Panc1 (cell line): Measurements from ENCODE around the gene AP3S2. TPM values are rescaled to one million over a fixed set of nuclear protein-coding genes. Genes with fewer than 3 reads are reported as not detected.

ENCODE experiments used
- ATAC-seq: fragments of 200-7000 bp; cut with Tn5 transposase; 2 replicates; pipeline ENCODE4 v1.9.1; 2020; ENCODE audit warnings: mild to moderate bottlenecking, moderate library complexity
- BruUV-seq: library from RNA; stranded (reverse); fragments of 400-500 nt; replicated peaks from 2 replicates; lab custom pipeline; 2021; lab: Mats Ljungman, UMichigan
- CTCF ChIA-PET: fragments of 300-600 bp; sonication (Branson Sonifier 250); formaldehyde crosslinking; loops from one replicate; lab custom pipeline; 2022; ENCODE audit warnings: antibody characterized with exemption; lab: Charles Lee
- POLR2A ChIA-PET: fragments of 300-600 bp; sonication (Branson Sonifier 250); formaldehyde crosslinking; loops from one replicate; lab custom pipeline; 2022; ENCODE audit warnings: antibody characterized with exemption; lab: Charles Lee
- DNase-seq: peaks from one replicate; pipeline ENCODE4 v3.0.0-alpha.2; 2010; ENCODE audit warnings: low read depth, low spot score
- H3K27ac ChIP-seq: 2 replicates; pipeline ENCODE4 v1.5.1; 2011; ENCODE audit warnings: mild to moderate bottlenecking, low read length, inconsistent platforms
- H3K27me3 ChIP-seq: fragments of 200-500 bp; sonication (Bioruptor generic); 2 replicates; pipeline ENCODE4 v1.6.0; 2014; ENCODE audit warnings: low read length, inconsistent platforms; ENCODE audit not compliant: control insufficient read depth, insufficient read depth
- H3K36me3 ChIP-seq: fragments of 200-500 bp; sonication (Bioruptor generic); 2 replicates; pipeline ENCODE4 v1.5.1; 2014; ENCODE audit warnings: inconsistent platforms, mild to moderate bottlenecking, low read length, moderate library complexity; ENCODE audit not compliant: control insufficient read depth, insufficient read depth
- H3K4me1 ChIP-seq: 2 replicates; pipeline ENCODE4 v1.5.1; 2011; ENCODE audit warnings: inconsistent platforms, mild to moderate bottlenecking, low read length, moderate library complexity; ENCODE audit not compliant: control insufficient read depth, insufficient read depth
- H3K4me3 ChIP-seq, 2 experiments: 2 replicates each; pipeline ENCODE4 v1.5.1; 2011 to 2012; ENCODE audit warnings: low read depth in 2 of 2, low read length in 2 of 2, mild to moderate bottlenecking in 2 of 2, inconsistent platforms in 1 of 2, moderate library complexity in 1 of 2
- H3K9me3 ChIP-seq: fragments of 200-500 bp; sonication (Bioruptor generic); 2 replicates; pipeline ENCODE4 v1.5.1; 2014; ENCODE audit warnings: low read depth, mild to moderate bottlenecking, inconsistent platforms, low read length, moderate library complexity; ENCODE audit not compliant: control insufficient read depth, insufficient read depth
- POLR2AphosphoS5 ChIP-seq: IDR thresholded peaks from 2 replicates; pipeline ENCODE4 v1.6.1; 2012; ENCODE audit warnings: mild to moderate bottlenecking, low read depth, low read length, moderate library complexity
- SIN3A ChIP-seq: IDR thresholded peaks from 2 replicates; pipeline ENCODE4 v1.6.1; 2012; ENCODE audit warnings: low read depth, mild to moderate bottlenecking, low read length, moderate library complexity, borderline replicate concordance; ENCODE audit not compliant: insufficient read depth
- TCF7L2 ChIP-seq: IDR thresholded peaks from 2 replicates; pipeline ENCODE4 v1.6.1; 2011; ENCODE audit warnings: mild to moderate bottlenecking, low read depth, low read length, inconsistent platforms
- in situ Hi-C: cut with HindIII; loops from 2 replicates; pipeline ENCODE4 v1.10.0; 2016; ENCODE audit warnings: low sequenced_read_pairs, low pct_unique_long_range_greater_than_20kb
- intact Hi-C: fragments of 100-400 bp; cut with micrococcal nuclease; formaldehyde crosslinking; loops from one replicate; pipeline ENCODE4 v1.10.0; 2022; ENCODE audit not compliant: unreplicated experiment
- total RNA-seq: library from RNA; stranded (reverse); gene quantifications from one replicate; pipeline ENCODE4 v1.2.1, GENCODE V29; 2021; ENCODE audit not compliant: unreplicated experiment
- TF ChIP-seq, protein P1 (sequence below): fragments of 450-650 bp; IDR thresholded peaks from 2 replicates; pipeline ENCODE4 v1.5.1; 2017; ENCODE audit warnings: mild to moderate bottlenecking
- TF ChIP-seq, protein P2 (sequence below), 2 experiments: IDR thresholded peaks; 2 replicates each; pipeline ENCODE4 v1.6.1; 2011 to 2012; ENCODE audit warnings: low read depth in 2 of 2, control low read depth in 1 of 2, low read length in 1 of 2, mild to moderate bottlenecking in 1 of 2, moderate library complexity in 1 of 2; ENCODE audit not compliant: insufficient read depth in 1 of 2

Gene AP3S2
- total RNA-seq, 1 experiment from 2014 or later = 24.6 TPM

DNA sequence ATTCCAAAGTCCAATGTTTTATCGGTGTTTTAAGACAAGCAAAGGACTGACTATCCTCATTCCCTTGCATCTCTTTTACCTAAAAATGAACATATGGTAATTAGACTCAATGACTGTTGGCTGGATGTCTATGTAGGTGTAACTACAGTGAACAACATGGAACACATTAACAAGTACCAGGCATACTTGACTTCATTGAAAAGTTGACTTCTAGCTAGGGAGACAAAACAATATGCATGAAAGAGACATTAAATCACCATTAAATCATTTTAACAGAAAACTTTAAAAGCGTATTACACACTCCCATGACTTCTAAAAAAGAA lies 44.9 kb downstream of the AP3S2 start:
- Histone ChIP-seq H3K4me1 (peaks cover 23% of the 10 kb centered on the region), H3K9me3 (no peaks in the 10 kb centered on the region), H3K4me3 (no peak overlapping the region), H3K27ac (peak overlapping the region; percentile 74), H3K36me3 (no peaks in the 10 kb centered on the region), H3K27me3 (no peaks in the 10 kb centered on the region)
- intact Hi-C loops = no loop called here
- POLR2A ChIA-PET = no interaction called here
- ATAC-seq (peak; percentile 13; the same call in 1 of the 2 replicates), DNase-seq (no peak)
- TF ChIP-seq TCF7L2 = no peak
- TF ChIP-seq POLR2AphosphoS5 = no peak
- TF ChIP-seq SIN3A = no peak
- BruUV-seq = no TSS peak
- CTCF ChIA-PET = interaction anchor here (1.6 kb wide), 1 partner anchor 26 kb away, joined by 4 read pairs; no protein-coding TSS in a partner anchor
- in situ Hi-C loops = no loop called here

DNA sequence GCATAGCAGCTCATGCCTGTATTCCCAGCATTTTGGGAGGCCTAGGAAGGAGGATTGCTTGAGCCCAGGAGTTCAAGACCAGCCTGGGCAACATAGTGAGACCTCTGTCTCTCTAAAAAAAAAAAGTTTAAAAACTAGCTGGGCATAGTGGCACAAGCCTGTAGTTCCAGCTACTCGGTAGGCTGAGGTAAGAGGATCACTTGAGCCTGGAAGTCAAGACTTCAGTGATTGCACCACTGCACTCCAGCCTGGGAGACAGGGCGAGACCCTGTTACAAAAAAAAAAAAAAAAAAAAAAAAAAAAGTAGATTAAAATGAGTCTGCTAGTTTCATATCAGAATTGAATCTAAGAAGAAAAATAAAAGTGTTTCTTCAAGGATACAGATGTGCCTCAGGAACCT lies 46.7 kb downstream of the AP3S2 start:
- Histone ChIP-seq H3K27me3 (no peaks in the 10 kb centered on the region), H3K9me3 (no peaks in the 10 kb centered on the region), H3K27ac (peak overlapping the region; percentile 30), H3K36me3 (no peaks in the 10 kb centered on the region), H3K4me1 (peaks cover 23% of the 10 kb centered on the region), H3K4me3 (no peak overlapping the region)
- intact Hi-C loops (no loop called here), in situ Hi-C loops (no loop called here)
- CTCF ChIA-PET = interaction anchor here (0.7 kb wide), 1 partner anchor 106 kb away, joined by 12 read pairs; no protein-coding TSS in a partner anchor
- TF ChIP-seq SIN3A (no peak), POLR2AphosphoS5 (no peak), TCF7L2 (no peak)
- TF ChIP-seq, protein P1, sequence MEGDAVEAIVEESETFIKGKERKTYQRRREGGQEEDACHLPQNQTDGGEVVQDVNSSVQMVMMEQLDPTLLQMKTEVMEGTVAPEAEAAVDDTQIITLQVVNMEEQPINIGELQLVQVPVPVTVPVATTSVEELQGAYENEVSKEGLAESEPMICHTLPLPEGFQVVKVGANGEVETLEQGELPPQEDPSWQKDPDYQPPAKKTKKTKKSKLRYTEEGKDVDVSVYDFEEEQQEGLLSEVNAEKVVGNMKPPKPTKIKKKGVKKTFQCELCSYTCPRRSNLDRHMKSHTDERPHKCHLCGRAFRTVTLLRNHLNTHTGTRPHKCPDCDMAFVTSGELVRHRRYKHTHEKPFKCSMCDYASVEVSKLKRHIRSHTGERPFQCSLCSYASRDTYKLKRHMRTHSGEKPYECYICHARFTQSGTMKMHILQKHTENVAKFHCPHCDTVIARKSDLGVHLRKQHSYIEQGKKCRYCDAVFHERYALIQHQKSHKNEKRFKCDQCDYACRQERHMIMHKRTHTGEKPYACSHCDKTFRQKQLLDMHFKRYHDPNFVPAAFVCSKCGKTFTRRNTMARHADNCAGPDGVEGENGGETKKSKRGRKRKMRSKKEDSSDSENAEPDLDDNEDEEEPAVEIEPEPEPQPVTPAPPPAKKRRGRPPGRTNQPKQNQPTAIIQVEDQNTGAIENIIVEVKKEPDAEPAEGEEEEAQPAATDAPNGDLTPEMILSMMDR = no peak
- TF ChIP-seq, protein P2, sequence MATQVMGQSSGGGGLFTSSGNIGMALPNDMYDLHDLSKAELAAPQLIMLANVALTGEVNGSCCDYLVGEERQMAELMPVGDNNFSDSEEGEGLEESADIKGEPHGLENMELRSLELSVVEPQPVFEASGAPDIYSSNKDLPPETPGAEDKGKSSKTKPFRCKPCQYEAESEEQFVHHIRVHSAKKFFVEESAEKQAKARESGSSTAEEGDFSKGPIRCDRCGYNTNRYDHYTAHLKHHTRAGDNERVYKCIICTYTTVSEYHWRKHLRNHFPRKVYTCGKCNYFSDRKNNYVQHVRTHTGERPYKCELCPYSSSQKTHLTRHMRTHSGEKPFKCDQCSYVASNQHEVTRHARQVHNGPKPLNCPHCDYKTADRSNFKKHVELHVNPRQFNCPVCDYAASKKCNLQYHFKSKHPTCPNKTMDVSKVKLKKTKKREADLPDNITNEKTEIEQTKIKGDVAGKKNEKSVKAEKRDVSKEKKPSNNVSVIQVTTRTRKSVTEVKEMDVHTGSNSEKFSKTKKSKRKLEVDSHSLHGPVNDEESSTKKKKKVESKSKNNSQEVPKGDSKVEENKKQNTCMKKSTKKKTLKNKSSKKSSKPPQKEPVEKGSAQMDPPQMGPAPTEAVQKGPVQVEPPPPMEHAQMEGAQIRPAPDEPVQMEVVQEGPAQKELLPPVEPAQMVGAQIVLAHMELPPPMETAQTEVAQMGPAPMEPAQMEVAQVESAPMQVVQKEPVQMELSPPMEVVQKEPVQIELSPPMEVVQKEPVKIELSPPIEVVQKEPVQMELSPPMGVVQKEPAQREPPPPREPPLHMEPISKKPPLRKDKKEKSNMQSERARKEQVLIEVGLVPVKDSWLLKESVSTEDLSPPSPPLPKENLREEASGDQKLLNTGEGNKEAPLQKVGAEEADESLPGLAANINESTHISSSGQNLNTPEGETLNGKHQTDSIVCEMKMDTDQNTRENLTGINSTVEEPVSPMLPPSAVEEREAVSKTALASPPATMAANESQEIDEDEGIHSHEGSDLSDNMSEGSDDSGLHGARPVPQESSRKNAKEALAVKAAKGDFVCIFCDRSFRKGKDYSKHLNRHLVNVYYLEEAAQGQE (IDR thresholded peaks at IDR 0.05; ENCODE audit: insufficient read depth in 1 of 2, low read depth in 2 of 2, low read length in 1 of 2) = no peak
- ATAC-seq (no peak), DNase-seq (no peak)
- POLR2A ChIA-PET = no interaction called here
- no TSS peak for BruUV-seq

DNA sequence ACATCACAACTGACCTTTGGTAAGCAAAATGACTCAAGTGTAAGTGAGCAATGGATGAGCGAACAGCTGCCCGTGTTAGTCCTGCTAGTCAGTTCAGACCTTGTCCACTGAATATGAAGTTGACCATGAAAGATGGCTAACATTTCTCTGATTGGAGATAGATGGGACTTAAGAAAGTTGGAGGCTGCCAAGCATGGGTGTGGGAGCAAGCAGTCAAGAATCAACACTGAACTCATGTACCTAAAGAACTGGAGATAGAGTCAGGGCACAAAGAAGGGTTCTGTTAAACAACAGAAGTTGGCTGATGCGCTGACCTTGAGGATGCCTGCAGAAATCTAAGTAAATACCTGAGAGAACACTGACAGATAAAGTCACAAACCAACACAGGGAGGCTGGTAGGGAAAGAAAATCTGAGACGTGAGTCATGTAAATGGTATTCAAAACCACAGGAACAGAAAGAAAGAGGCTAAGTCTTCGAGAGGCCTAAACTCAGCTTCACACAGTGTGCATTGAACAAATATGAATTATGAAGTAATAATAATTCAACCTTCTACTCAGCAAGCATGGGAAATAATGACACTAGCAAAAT lies 48.4 kb downstream of the AP3S2 start:
- in situ Hi-C loops (no loop called here), intact Hi-C loops (no loop called here)
- Histone ChIP-seq H3K4me1 (peaks cover 23% of the 10 kb centered on the region), H3K27me3 (no peaks in the 10 kb centered on the region), H3K4me3 (no peak overlapping the region), H3K9me3 (no peaks in the 10 kb centered on the region), H3K36me3 (no peaks in the 10 kb centered on the region), H3K27ac (peak overlapping the region; percentile 68)
- CTCF ChIA-PET = no interaction called here
- TF ChIP-seq SIN3A (no peak), POLR2AphosphoS5 (no peak; the same call in 1 of the 2 replicates), TCF7L2 (no peak)
- TF ChIP-seq, protein P2 (IDR thresholded peaks at IDR 0.05; ENCODE audit: insufficient read depth in 1 of 2, low read depth in 2 of 2, low read length in 1 of 2) = no peak
- TF ChIP-seq, protein P1 = no peak
- POLR2A ChIA-PET = interaction anchor here (0.6 kb wide), 1 partner anchor 18 kb away, joined by 3 read pairs; no protein-coding TSS in a partner anchor
- ATAC-seq (peak; percentile 96), DNase-seq (peak; percentile 90)
- BruUV-seq = no TSS peak
